COR-L47 (cell line): ENCODE data around the gene CD6.

Experiments
- DNase-seq: peaks from one replicate; lab custom pipeline; 2025; lab: John Stamatoyannopoulos, UW

Gene CD6

DNA sequence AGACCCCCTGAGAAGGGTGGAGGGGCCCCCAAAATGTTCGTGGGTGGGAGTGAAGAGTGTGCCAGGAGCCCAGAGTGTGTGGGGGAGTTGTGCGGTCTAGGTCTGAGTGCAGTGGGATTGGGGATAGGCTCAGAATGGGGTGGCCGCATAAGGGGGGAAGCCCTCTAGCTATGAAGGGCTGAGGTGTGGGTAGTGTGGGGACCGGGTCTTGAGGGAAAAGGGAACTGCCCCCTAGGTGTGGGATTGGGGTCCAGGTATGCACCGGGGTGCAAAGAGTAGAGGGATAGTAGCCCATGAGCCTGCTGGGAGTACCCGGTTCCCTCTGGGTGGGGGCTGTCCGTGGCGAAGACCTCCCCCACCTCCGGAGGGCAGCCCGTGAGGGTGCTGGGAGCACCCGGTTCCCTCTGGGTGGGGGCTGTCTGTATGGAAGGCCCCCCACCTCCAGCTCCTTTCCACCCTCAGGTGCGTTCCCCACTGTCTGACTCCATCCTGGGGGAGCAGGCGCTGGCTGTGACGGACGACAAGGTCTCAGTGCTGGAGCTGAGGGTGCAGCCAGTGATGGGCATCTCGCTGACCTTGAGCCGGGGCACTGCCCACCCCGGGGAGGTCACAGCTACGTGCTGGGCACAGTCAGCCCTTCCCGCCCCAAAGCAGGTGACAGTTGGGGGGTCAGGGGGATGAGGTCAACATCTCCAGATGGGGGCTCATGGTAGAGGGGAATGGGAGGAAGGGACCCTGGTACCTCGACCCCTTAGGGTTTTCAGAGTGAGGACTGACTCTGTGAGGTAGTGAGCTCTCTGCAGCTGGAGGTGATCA, 36.5 kb upstream of the CD6 start:
- no peak for DNase-seq

DNA sequence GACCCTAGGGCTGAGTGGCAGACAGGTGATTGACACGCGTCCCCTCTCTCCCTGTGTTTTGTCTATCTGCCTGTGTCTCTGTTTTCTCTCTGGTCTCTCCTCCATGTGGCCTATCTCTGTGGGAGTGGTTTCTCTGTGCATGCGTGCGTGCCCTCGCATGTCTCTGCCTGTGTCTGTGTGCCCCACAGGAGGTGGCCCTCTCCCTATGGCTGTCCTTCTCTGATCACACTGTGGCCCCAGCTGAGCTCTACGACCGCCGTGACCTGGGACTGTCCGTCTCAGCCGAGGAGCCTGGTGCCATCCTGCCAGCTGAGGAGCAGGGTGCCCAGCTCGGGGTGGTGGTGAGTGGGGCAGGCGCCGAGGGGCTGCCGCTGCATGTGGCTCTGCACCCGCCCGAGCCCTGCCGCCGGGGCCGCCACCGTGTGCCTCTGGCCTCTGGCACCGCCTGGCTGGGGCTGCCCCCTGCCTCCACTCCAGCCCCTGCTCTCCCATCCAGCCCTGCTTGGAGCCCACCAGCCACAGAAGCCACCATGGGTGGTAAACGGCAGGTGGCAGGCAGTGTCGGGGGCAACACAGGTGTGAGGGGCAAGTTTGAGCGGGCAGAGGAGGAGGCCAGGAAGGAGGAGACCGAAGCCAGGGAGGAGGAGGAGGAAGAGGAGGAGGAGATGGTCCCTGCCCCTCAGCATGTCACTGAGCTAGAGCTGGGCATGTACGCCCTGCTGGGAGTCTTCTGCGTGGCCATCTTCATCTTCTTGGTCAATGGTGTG, 35.6 kb upstream of the CD6 start:
- no peak for DNase-seq

DNA sequence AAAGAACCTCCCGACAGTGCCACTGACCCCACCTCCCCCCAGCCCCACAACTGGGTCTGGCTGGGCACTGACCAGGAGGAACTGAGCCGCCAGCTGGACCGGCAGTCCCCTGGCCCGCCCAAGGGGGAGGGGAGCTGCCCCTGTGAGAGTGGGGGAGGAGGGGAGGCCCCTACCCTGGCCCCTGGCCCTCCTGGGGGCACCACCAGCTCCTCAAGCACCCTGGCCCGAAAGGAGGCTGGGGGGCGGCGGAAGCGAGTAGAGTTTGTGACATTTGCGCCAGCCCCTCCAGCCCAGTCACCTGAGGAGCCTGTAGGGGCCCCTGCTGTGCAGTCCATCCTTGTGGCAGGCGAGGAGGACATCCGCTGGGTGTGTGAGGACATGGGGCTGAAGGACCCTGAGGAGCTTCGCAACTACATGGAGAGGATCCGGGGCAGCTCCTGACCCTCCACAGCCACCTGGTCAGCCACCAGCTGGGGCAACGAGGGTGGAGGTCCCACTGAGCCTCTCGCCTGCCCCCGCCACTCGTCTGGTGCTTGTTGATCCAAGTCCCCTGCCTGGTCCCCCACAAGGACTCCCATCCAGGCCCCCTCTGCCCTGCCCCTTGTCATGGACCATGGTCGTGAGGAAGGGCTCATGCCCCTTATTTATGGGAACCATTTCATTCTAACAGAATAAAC, 34.9 kb upstream of the CD6 start:
- DNase-seq = no peak

DNA sequence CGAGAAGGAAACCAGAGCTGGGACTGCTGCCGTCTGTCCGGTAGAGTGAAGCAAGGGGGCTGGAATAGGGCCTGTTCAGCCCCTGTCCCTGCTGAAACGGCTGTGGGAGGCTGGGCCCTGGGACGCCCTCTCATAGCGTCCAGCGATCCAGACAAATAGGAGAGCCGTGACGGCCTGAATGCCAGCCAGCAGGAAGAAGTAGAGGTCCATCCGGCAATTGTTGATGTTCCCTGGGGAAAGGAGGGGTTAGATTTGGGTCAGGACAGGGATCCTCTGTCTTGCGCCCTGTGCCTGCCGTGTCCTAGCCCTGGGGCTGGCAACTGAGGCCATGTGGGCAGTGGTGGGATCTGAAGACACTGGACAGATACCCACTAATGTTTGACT, 34.3 kb upstream of the CD6 start:
- no peak for DNase-seq

DNA sequence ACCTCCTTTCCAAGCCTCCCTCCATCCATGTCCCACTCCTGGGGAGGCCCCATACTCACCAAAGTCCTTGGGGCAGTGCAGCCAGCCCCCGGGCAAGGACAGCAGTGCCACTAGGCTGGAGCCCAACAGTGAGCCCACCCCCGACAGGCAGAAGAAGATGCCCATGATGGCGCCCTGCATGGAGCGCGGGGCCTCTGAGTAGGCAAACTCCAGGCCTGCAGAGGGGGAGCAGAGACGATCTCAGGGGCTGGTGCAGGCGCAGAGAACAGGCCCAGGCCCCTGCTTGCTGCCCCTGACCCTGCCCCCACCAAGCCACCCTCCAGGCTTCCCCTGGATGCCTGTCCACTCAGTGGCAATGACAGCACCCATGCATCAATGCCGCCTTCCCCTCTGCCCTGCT, 33.7 kb upstream of the CD6 start:
- no peak for DNase-seq

DNA sequence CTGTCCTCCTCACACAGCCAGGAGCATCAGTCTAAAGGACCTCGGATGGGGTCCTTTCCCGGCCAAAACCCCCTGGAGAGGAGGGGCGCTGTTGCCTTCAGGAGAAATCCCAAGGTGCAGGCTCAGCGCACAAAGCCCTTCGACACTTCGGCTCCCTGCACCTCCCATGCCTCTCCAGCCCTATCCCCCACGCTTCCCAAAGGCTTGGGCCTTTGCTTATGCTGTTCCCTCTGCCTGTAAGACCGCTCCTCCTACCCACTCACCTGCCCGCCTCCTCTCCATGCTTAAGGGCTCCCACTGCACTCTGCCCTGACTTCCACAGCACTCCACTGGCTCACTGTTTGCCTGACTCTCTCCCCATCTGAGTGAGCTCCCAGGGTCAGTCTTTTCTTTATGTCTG, 33.0 kb upstream of the CD6 start:
- DNase-seq = no peak

DNA sequence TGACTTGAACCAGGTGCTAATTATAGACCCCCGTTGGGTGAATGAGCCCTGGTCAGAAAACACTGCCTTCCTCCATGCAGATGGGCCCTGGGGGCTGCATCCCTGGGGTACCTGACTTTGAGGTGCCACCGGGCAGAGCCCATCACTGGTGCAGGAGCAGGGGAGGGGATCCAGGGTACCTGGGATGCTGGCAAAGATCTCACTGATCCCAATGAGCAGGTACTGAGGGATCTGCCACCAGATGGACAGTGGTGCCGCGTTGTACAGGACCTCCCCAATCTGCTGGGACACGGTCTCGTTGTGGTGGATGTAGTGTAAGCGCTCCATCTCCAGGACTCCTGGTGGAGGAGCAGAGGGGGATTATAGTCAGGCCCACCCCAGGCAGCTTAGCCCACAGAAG, 32.2 kb upstream of the CD6 start:
- DNase-seq = no peak

DNA sequence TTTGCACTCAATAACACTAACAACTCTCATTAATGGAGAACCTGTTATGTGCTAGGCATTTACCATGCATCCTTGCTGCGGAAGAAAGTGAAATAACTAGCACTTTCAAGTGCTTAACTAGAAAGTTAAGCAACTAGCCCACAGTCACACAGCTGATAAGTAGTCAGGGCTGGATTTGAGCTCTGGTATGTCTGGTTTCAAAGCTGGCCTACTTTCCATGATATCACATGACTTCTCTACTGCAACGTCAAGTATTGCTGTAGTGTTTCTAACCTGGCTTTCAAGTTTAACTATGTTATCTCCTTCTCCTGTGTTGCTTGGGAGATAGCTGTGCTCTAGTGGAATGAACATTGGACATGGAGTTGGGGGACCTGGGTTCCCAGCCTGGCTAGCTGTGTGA, 31.6 kb upstream of the CD6 start:
- no peak for DNase-seq

DNA sequence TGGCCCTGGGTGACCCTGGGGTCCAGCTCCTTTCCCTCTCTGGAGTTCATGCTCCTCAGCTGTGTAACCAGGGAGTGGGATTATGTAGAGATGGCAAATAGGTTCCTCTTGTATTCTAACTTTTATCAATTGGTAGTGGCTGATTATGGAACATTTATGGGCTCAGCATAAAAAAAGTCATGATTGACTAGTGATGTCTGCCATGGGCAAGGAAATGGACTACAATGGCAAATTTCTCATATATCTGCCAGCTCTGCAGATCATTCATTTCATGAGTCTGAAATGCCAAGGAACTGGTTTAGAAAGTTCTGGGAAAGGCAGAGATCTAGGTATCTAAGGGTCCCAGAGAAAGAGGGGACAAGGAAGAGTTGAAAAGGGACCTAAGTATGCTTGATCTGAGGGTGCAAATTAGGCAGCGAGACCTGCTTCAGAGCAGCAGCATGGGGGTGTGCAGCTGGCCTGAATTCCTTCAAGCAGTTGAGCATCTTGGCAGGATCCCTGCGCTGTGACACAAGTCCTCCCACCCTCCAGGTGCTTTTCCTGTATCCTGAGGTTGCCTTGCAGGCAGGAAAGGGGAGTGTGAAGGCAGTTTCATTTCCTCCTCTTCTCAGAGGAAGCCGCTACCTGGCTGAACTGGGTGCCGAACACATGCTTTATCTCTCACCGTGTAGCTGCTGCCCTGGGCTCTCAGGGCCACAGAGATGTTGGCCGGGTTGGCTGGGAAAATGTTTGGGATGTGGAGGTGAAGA, 29.9 kb upstream of the CD6 start:
- no peak for DNase-seq

DNA sequence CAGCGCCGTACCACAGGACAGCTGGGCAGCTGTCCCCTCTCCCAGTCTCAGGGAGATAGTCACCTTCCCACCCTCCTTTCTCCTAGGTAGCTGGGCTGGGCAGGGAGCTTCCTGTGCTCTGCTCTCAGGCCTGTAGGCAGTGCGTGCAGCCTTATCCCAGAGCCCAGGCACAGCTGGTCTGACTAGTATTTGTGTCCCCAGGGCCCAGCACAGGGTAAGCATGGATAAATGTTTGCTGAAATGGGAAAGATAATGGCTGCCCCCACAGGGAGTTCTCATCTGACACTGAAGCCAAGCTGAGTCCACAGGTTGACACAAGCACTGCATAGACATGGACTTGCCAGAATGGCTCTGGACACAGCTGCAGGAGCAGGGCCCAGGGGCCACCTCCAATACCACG, 29.3 kb upstream of the CD6 start:
- no peak for DNase-seq

DNA sequence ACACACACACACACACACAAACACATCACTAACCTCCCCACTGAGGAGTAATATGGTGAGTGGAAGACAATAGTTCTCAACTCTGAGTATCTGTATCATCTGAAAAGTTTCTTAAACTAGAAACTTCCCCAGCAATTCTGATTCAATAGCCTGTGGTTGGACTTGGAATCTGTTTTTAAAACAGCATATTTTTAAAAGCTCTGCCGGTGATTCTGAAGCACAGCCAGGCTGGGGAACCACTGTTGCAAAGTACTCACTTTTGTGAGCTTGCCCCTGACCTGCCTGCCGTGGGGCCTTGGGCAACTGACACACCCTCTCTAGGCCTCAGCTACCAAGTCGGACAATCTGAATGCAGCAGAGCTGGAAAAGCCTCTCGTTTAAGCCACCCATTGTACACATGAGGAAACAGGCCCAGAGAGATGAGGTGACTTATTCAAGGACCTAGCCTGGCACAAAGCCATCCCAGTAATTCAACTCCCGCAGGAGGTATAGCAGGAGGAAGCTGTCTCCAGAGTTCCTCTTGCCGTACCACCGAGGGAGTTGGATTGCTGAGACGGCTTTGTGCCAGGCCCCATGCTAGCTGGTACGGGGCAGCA, 28.4 kb upstream of the CD6 start:
- DNase-seq = peak; percentile 63

DNA sequence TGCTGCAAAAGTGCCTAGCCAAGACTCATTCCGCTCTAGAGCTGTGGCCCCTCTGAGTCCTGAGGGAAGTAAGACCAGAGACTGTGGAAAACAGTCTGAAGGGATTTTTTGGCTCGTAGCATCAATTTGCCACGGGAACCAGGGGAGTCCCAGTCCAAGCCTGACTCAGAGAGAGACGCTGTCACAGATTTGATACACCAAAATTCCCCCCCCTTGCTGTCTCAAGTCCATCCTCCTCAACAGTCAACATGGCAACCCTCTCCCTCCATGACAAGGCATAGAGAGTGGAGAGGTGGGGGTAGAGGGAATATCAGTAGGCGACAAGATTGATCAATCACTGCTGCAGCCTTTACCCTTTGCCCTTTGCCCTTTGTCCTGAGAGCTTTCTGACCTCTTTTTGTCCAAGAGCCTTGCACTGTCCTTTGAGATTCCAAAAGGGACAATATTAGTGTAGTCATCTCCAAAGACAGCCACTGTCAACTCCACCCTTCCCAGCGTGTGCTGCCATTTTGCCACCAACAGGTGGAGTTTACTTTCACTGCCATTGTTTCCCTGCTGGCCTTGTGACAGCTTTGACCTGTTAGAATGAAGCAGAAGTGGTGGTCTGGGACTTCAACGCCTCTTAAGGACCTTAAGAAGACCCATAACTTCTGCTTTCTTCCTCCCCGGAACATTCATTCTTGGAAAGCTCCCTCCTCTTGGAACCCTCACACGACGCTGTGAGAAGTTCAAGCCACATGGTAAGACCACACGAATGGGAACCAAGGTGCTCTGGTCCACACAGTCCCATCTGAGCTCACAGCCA, 26.8 kb upstream of the CD6 start:
- DNase-seq = no peak

DNA sequence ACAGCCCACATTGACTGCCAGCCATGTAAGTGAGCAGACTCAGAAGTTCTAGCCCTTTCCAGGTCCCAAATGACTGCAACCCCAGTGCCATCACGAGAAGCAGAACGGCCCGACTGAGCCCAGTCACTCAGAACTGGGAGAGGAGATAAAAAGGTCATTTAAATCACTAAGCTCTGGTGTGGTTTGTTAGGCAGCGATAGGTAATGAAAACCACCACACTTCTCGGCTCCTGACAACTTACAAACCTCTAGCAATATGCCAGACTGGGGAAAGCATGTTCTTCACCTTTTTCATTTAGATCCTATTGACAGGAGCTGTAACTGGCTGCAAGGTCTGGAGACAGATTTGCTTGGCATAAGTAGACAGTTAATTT, 26.2 kb upstream of the CD6 start:
- DNase-seq = no peak

DNA sequence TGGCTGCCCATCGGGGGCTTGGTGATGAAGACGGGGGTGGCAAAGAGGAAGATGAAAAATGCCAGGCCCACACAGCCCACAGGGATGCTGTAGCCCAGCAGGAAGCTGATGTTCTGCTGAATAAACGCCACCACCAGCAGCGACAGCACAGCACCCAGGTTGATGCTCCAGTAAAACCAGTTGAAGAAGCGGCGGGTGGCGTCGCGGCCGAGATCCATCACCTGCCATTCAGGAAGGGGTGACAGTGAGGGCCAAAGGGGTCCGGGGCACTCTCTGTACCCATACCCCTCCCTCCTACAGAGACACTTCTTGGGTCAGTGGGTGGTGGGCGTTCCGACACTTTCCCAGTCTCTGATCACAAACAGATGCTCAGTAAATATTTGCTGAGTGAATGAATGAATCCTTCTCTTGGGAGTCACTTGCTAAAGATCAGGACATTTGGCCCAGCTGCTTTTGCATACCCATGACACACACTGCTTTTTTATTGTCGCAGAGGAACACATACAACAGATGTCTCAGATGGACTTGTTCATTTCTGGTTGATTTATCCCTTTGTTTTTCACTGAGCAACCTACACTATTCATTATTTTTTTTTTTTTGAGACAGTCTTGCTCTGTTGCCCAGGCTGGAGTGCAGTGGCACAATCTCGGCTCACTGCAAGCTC, 24.7 kb upstream of the CD6 start:
- DNase-seq = no peak

DNA sequence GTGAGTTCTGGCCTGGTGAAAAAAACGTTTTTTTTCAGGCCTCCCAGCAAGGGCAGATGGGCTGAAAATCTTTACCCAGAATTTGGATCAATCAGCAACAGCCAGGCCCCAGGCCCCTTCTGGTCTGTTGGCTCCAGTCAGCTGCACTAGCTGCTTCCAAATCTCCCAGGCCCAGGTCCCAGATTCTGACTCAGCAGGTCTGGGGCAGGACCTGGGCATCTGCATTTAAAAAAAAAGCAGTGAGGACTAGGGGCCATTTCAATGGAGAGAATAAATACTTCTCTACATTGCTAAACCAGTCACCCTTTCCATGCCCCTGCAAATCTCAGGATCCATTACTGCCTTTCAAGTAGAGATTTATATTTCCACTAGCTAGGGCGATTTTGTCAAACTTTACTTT, 23.8 kb upstream of the CD6 start:
- DNase-seq = no peak

DNA sequence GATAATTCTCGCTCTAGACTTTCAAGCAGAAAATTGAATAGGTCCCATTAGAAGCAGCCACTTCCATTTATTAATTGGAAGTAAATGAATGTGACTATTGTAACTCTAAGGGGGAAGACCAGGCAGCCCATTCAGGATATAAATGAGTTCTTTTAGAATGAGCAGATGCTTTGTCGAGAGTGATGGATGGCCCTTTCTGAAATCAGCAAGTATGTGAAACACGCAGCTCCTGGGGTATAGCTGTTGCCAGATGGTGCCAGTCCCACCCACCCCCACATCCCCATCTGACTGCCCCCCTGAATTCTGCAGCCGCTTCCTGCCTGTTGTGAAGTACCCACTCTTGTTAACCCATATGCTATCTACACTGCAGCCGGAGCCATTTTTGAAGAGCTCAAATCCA, 23.2 kb upstream of the CD6 start:
- no peak for DNase-seq

DNA sequence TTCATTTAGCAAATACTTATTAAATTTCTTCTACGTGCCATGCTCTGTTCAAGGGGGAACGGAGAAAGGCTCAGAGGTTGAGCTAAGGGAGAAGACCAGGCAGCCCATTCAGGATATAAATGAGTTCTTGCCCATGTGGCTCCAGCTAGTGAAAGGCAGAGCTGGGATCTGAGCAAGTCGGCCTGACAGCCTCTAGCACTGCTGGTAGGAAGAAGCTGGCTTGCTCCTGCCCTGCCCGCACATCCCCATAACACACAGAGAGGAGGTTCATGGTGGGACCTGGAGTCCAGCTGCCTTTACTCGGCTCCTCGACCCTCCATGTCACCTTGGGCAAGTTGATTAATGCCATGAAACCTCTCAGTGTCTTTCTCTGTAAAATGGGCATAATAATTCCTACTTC, 21.5 kb upstream of the CD6 start:
- no peak for DNase-seq

DNA sequence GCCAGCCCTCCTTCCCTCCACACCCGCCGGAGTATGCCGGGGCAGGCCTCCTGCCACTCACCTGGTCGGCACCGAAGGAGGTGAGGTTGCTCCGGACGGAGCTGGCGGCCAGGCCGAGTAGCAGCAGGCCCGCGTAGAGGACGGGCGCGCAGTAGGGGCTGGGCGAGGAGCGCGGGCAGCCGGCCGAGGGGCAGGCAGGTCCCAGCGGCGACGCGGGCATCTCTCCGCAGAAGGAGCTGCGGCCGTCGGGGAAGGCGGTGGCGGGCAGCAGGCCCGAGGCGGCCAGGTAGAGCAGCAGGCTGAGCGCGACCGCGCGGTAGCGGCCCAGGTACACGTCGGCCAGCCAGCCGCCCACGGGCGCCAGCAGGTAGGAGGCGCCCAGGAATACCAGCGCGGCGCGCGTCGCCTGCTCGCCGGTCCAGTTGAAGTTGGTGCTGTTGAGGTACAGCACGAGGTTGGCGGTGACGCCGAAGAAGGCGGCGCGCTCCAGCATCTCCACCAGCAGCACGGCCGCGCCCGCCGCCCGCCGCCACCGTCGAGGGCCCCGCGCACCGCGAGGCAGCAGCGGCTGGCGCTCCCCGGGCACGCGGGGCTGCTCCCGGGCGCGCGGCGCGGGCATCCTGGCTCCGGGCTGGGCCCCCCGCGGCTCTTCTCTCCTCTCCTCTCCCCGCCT, 20.4 kb upstream of the CD6 start:
- DNase-seq = no peak

DNA sequence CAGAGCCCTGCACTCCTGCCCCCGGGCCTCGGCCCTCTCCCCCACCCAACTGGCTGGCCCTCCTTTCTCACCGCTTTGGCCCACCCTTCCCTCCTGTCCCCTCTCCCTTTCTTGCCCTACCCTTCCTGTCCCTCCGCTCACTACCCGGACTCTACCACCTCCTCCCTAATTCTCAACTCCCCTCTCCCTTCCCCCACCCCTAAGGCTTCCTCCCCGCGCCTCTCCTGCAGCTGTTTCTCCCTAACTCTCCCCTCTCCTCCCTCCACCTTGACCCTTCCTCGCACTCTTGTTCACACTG, 19.9 kb upstream of the CD6 start:
- DNase-seq = no peak
